GM12891 (cell line): ENCODE measurements around the gene KISS1.

Experiments
- POLR2A ChIP-seq: IDR thresholded peaks from 2 replicates; pipeline ENCODE4 v1.6.1; 2011; ENCODE audit warnings: low read depth, low read length, control low read depth
- POLR2AphosphoS5 ChIP-seq: IDR thresholded peaks from 2 replicates; pipeline ENCODE4 v1.6.1; 2011; ENCODE audit warnings: low read depth, low read length, control low read depth
- POU2F2 ChIP-seq: IDR thresholded peaks from 2 replicates; pipeline ENCODE4 v1.6.1; 2011; ENCODE audit warnings: low read depth, mild to moderate bottlenecking, control low read depth, low read length, moderate library complexity
- SPI1 ChIP-seq: IDR thresholded peaks from 2 replicates; pipeline ENCODE4 v1.6.1; 2011; ENCODE audit warnings: low read depth, low read length, control low read depth
- TAF1 ChIP-seq: IDR thresholded peaks from 2 replicates; pipeline ENCODE4 v1.6.1; 2011; ENCODE audit warnings: low read depth, low read length, control low read depth

GRCh38 chr1:204206121-204206520 is 9.8 kb upstream of the KISS1 start:
- TF ChIP-seq POLR2A (no peak), TAF1 (no peak), POLR2AphosphoS5 (no peak), SPI1 (no peak), POU2F2 (no peak)
